Dendritic cell treated with granulocyte-macrophage colony-stimulating factor and Interleukin-4, amounts not matched to agents 40 ng/mL and 50 ng/mL, for 4 days (primary cell): Measurements from ENCODE around the gene PLCG1.

ENCODE experiments used
- H3K27ac Mint-ChIP-seq: one replicate; pipeline ENCODE4 v1.8.0; 2022; ENCODE audit warnings: mild to moderate bottlenecking, mixed read lengths
- H3K27me3 Mint-ChIP-seq: one replicate; pipeline ENCODE4 v1.8.0; 2022; ENCODE audit warnings: mild to moderate bottlenecking, mixed read lengths
- H3K36me3 Mint-ChIP-seq: one replicate; pipeline ENCODE4 v1.8.0; 2022; ENCODE audit warnings: low read depth, mixed read lengths
- H3K4me1 Mint-ChIP-seq: one replicate; pipeline ENCODE4 v1.8.0; 2022; ENCODE audit warnings: low read depth, mixed read lengths
- H3K4me3 Mint-ChIP-seq: one replicate; pipeline ENCODE4 v1.8.0; 2022; ENCODE audit warnings: mild to moderate bottlenecking, moderate library complexity, mixed read lengths
- H3K9me3 Mint-ChIP-seq: one replicate; pipeline ENCODE4 v1.8.0; 2022; ENCODE audit warnings: mixed read lengths
- intact Hi-C: fragments of 100-400 bp; cut with micrococcal nuclease; formaldehyde crosslinking; loops from one replicate; pipeline ENCODE4 v1.15.0; 2022

PLCG1 gene

DNA sequence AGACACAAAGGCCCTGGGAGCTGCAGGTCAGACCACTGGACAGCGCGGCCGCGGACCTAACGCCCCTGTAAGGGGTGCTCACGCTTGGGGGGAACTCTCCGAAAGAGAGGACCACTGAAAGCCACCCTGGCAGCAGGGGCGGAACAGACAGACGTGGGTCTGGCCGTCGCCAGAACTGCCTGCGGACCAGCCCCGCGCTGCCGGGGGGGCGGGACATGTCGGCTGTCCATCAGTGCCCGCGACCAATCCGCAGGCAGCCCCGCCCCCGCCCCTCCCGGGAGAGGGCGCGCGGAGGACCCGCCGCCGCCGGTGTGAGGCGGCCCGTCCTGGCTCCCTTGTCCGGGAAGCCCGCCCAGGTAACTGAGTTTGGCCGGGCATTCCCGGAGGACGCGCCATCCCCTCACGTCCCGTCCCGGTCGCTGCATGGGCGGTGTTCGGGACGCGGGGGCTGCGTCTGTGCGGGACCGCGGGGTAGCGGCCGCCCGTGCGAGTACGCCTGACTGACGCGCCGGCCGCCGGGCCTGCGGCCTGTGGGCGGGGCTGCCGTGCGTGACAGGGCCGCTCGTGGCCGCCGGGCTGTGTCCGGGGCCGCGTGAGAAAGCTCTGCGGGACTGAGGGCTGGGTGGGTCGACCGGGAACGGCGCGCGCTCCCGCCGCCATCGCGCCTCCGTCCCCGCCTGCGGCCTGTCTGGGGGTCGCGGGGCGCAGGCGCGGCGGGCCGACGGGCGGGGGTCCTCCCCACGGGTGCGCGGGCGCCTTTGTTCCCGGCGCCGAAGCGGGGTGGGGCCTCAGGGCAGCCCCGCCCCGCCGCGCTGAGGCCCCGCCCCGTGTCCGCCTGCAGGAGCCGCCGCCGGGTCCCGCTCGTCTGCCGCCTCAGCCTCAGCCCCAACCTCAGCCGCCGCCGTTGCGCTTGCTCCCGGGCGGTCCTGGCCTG lies at the start of gene PLCG1:
Gene PLCG1, plus strand, starts transcription at position 864 of the 934 bp plus-strand sequence. CDS start 99 bp downstream, outside the sequence.
- peaks cover 23% of the 10 kb centered on the region for H3K4me1 Mint-ChIP-seq
- no peaks in the 10 kb centered on the region for H3K36me3 Mint-ChIP-seq
- intact Hi-C loops: no loop called here
- no peaks in the 10 kb centered on the region for H3K9me3 Mint-ChIP-seq
- H3K27me3 Mint-ChIP-seq: peaks cover 64% of the 10 kb centered on the region
- peak within 1 kb of the TSS; percentile 80 for H3K4me3 Mint-ChIP-seq
- no peak within 1 kb of the TSS for H3K27ac Mint-ChIP-seq

DNA sequence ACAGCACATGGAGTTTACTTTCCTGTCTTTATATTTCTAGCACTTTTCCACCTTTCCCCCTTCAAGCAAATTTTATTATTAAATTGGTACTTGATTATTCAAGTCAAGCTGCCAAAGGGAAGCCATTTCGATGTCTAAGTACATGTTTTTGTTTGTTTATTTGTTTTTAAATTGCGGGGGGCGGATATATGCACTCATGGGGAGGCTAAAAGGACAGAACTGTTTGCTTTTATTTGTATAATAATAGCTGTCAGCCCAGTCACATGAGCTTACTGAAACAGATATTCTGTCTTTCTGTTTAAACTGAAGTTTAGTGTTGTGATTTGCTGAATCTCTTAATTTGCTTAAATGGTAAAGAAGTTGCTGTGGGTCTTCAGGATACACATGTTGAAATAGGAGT lies 49.6 kb upstream of the PLCG1 start:
- no peaks in the 10 kb centered on the region for H3K9me3 Mint-ChIP-seq
- H3K4me1 Mint-ChIP-seq: peaks cover 16% of the 10 kb centered on the region
- intact Hi-C loops: loop anchor here (10.0 kb wide), 1 partner anchor 53 kb away; no protein-coding TSS in a partner anchor
- H3K36me3 Mint-ChIP-seq: peaks cover 95% of the 10 kb centered on the region
- no peak overlapping the region for H3K27ac Mint-ChIP-seq
- H3K27me3 Mint-ChIP-seq: no peaks in the 10 kb centered on the region
- H3K4me3 Mint-ChIP-seq: no peak overlapping the region

DNA sequence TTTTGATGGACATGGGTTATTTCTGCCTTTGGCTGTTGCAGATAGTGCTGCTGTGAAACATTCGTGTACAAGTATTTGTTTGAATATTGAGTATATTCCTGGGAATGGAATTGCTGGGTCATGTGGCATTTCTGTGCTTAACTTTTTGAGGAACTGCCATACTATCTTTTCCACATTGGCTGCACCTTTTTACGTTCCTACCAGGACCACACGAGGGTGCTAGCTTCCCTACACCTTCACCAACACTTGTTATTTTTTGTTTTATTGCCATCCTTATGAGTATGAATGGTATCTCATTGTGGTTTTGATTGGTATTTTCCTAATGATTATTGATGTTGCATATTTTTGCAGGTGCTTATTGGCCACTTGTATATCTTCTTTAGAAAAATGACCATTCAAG lies 47.8 kb upstream of the PLCG1 start:
- Mint-ChIP-seq H3K36me3 (peaks cover 92% of the 10 kb centered on the region), H3K4me3 (no peak overlapping the region), H3K27me3 (no peaks in the 10 kb centered on the region), H3K27ac (no peak overlapping the region), H3K4me1 (peaks cover 15% of the 10 kb centered on the region), H3K9me3 (no peaks in the 10 kb centered on the region)
- intact Hi-C loops: loop anchor here (10.0 kb wide), 1 partner anchor 55 kb away; no protein-coding TSS in a partner anchor

DNA sequence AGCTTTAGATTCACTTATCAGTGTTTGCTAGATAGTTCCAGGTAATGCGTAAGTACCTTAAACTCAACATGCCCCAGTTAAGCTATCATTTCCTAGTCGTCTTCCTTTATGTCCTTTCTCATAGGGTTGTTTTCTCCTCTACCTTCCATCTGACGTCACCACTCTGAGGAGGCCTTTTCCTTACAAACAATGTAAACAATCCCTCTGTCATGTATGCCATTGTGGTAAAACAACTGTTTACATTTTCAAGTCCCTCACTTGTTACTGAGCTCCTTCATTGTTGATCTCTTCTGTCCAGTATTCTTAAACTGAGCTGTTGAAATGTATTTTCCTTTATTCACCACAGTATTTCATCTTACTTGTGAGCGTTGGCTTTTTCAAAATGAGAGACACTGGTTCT lies 45.4 kb upstream of the PLCG1 start:
- Mint-ChIP-seq H3K4me1 (peaks cover 5% of the 10 kb centered on the region), H3K4me3 (no peak overlapping the region), H3K27ac (no peak overlapping the region), H3K9me3 (no peaks in the 10 kb centered on the region), H3K36me3 (peaks cover 94% of the 10 kb centered on the region), H3K27me3 (no peaks in the 10 kb centered on the region)
- intact Hi-C loops: no loop called here

DNA sequence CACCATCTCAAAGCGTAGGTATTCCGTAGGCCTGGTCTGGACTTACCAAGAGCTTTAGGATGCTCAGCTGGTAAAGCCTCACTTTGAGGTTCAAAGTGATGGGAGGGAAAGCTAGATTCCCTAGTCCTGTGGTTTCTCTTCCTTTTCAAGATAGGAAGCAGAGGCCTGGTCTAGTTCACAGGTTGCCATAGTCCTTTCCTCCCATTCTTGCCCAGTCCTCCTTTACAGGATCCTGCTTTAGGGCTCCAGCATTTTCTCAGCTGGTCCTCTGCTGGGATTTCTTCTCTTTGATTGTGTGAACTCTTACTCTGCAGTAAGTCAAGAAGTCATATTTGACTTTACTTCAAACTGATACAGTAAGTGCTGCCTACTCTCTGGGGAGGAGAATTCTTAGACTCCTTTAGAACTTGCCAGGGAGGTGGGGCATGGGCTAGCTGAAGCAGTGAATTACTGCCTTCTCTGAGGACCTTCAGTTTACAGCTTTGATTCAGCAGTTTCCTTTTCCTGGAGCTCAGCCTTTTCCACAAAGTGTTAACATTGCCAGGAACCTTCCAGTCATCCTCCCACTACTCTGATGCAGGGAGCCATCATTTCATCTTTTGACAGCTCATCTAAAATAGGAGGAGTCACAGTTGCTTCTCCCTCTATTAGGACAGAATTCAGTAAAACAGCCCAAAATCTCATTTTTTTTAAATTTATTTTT lies 42.8 kb upstream of the PLCG1 start:
- intact Hi-C loops: loop anchor here (1.0 kb wide), 2 partner anchors 103 to 126 kb away; no protein-coding TSS in a partner anchor
- Mint-ChIP-seq H3K27ac (no peak overlapping the region), H3K36me3 (peaks cover 94% of the 10 kb centered on the region), H3K9me3 (no peaks in the 10 kb centered on the region), H3K4me1 (peaks cover under 1% of the 10 kb centered on the region), H3K27me3 (no peaks in the 10 kb centered on the region), H3K4me3 (no peak overlapping the region)

DNA sequence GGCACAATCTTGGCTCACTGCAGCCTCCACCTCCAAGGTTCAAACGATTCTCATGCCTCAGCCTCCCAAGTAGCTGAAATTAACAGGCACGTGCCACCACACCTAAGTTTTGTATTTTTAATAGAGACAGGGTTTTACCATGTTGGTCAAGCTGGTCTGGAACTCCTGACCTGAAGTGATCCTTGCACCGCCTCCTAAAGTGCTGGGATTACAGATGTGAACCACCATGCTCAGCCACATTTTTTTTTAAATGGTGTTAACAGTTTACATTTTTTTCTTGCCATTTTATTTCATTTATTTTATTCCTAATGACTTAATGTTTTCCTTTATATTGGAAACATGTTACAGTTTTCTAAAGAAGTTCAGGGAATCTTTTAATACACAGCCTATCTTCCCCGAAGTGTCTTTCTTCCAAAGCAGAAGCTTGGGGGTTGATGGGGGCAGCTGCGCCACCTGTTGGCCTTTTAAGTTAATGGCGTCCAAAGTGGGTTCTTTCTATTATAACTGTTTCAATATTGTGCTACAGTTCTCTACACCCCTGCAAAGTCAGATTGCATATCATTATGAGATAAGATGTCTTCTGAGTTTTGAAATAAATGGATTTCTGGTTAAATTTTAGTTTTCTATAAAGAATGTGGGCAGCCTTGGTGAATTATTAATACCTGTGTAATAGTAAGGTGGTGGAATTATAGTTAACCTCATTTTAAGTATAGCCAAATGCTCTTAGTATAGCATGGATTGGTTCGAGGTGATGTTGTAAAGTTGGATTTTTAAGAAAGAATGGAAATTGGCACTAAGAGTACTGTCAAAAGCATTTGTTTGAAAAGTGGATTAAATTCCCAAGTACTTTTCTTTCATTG lies 42.0 kb upstream of the PLCG1 start:
- Mint-ChIP-seq H3K27ac (no peak overlapping the region), H3K9me3 (no peaks in the 10 kb centered on the region), H3K36me3 (peaks cover 94% of the 10 kb centered on the region), H3K27me3 (no peaks in the 10 kb centered on the region), H3K4me1 (no peaks in the 10 kb centered on the region), H3K4me3 (no peak overlapping the region)
- intact Hi-C loops: loop anchor here (1.0 kb wide), 2 partner anchors 104 to 127 kb away; no protein-coding TSS in a partner anchor

DNA sequence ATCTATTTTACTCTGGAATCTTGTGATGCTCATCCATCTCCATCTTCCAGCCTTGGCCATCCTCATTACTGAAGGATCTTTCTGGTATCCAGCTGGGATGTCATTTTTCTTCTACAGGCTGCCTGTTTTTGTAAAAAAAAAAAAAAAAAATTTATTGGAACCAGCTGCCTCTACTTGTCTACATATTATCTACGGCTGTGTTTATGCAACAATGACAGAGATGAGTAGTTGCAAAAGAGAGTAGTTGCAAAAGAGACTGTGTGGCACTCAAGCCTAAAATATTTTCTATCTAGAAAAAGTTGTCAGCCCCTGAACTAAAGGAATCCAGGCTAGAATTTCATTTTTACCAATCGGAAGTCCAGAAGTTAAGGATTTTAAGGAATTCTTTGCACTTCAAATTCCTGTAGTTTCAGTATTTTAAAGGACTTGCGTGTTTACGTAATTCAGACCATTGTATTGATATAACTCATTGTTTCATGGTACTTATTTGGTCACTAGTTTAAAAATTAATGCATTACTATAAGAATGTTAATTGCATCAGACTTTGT lies 38.6 kb upstream of the PLCG1 start:
- Mint-ChIP-seq H3K27ac (no peak overlapping the region), H3K36me3 (peaks cover 94% of the 10 kb centered on the region)
- intact Hi-C loops: no loop called here

DNA sequence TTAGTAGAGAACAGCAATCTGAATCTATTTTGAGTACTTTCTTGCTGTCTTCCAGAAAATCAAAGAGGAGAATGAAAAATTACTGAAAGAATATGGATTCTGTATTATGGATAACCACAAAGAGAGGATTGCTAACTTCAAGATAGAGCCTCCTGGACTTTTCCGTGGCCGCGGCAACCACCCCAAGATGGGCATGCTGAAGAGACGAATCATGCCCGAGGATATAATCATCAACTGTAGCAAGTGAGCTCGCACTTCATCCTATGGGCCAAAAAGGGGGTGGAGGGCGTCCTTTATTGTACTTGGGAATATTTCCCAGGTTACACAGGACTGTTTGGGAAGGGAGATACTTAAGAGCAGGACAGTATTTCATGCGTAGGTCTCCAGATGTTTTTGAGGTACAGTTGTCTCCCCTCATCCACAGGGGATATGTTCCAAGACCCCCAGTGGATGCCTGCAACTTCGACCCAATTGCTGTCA lies 37.3 kb upstream of the PLCG1 start:
- Mint-ChIP-seq H3K4me1 (no peaks in the 10 kb centered on the region), H3K36me3 (peaks cover 96% of the 10 kb centered on the region), H3K9me3 (no peaks in the 10 kb centered on the region)

More for the DNA sequence above, 38.6 kb upstream of the PLCG1 start:
- Mint-ChIP-seq H3K4me1 (no peaks in the 10 kb centered on the region), H3K4me3 (no peak overlapping the region), H3K9me3 (no peaks in the 10 kb centered on the region), H3K27me3 (no peaks in the 10 kb centered on the region)

DNA sequence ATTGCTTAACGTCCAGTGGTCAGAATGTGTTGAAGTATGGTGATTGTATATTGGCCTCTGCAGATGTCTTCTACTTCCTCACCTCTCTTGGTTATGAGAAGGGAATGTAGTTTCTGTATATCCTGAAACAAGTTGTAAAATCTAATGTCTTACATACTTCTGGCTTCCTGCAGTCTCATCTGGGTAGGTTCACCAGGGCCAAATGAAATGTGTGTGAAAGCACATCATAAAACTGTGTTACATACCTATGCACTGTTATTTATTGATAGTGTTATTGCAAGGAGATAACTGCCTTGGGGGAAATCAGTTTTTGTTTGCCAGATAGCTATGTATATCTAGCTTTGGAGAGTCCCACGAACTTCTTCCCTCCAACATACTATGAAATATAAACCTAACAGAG lies 35.7 kb upstream of the PLCG1 start:
- no peak overlapping the region for H3K27ac Mint-ChIP-seq
- H3K36me3 Mint-ChIP-seq: peaks cover 97% of the 10 kb centered on the region
- no peaks in the 10 kb centered on the region for H3K9me3 Mint-ChIP-seq
- H3K27me3 Mint-ChIP-seq: no peaks in the 10 kb centered on the region
- H3K4me1 Mint-ChIP-seq: no peaks in the 10 kb centered on the region
- intact Hi-C loops: no loop called here
- H3K4me3 Mint-ChIP-seq: no peak overlapping the region

More for the DNA sequence above, 37.3 kb upstream of the PLCG1 start:
- no peak overlapping the region for H3K4me3 Mint-ChIP-seq
- no peaks in the 10 kb centered on the region for H3K27me3 Mint-ChIP-seq
- H3K27ac Mint-ChIP-seq: no peak overlapping the region
- intact Hi-C loops: no loop called here

DNA sequence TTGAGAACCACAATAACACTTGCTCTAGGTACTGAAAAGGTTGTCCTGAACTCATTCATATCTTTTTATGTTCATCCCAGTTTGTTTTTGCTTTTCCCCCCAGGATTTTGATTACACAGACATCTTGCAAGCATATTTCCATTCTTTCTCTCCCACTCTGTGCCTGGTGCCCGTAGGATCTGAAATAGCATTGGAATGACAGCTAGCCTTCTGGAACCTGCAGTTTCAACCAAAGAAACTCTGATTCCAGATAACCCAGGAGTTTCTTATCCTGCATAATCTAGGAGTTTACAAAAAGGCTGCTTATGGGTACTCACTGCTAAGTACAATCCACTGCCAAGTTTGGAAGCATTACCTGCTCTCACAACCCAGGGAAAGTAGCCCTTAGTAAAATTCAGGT lies 28.8 kb upstream of the PLCG1 start:
- intact Hi-C loops: no loop called here
- no peaks in the 10 kb centered on the region for H3K27me3 Mint-ChIP-seq
- no peak overlapping the region for H3K4me3 Mint-ChIP-seq
- H3K9me3 Mint-ChIP-seq: no peaks in the 10 kb centered on the region
- H3K4me1 Mint-ChIP-seq: peaks cover 7% of the 10 kb centered on the region
- no peak overlapping the region for H3K27ac Mint-ChIP-seq
- peaks cover 98% of the 10 kb centered on the region for H3K36me3 Mint-ChIP-seq

DNA sequence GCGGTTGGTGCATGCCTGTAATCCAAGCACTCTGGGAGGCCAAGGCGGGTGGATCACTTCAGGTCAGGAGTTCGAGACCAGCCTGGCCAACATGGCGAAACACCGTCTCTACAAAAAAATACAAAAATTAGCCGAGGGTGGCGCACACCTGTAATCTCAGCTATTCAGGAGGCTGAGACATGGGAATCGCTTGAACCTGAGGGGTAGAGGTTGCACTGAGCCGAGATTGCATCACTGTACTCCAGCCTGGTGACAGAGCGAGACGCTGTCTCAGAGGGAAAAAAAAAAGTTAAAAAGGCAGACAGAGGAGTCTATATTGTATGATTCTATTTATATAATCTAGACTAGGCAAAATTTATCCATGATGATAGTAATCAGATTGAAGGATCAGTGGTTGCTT lies 27.3 kb upstream of the PLCG1 start:
- H3K27ac Mint-ChIP-seq: no peak overlapping the region
- H3K36me3 Mint-ChIP-seq: peaks cover 100% of the 10 kb centered on the region

DNA sequence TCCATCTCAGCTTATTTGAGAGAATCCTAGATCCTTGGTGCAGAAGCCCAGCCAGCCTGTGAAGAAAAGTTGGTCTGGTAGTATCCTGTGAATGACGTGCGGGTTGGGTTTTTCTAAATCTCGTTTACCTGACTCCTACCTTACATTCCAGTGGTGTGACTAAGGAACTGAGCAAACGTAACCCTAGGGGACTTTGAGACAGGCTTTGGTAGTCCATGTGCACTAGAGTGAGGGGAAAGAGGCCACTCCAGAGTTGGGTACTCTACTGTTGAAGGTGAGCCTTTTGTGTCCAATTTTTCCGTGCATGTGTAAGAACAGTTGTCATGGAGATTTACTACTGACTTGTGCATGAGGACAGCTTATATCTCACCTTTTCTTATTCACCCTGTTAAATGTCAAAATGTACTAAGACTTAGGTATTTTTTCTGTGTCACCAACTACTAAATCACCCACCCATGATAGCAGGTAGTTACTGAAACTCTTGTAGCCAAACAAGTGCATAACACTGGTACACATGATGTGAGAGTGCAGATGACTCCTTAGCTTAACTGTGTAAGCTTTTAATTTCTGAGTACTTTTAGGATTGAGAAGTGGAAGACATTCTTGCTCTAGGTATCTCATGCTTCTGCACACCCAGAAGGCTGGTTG lies 26.3 kb upstream of the PLCG1 start:
- no peak overlapping the region for H3K27ac Mint-ChIP-seq

More for the DNA sequence above, 27.3 kb upstream of the PLCG1 start:
- intact Hi-C loops: no loop called here
- H3K9me3 Mint-ChIP-seq: no peaks in the 10 kb centered on the region
- H3K4me1 Mint-ChIP-seq: peaks cover 7% of the 10 kb centered on the region
- no peaks in the 10 kb centered on the region for H3K27me3 Mint-ChIP-seq
- H3K4me3 Mint-ChIP-seq: no peak overlapping the region

DNA sequence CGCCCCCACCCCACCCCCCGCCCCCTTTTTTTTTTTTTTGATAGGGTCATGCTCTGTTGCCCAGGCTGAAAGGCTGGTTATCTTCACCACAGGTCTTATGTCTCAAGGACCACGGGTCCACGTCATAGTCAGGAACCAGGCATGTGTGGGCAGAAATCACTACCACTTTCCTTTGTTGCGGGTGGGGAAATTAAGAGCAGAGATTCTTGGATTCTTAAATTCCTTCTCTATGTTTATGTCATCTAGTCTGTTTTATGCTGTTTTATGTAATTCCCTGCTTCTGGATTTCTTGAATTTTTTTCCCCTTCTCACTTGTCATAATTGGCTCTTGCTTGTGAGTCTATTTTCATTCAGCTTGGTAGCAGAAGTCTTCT lies 25.8 kb upstream of the PLCG1 start:
- no peak overlapping the region for H3K4me3 Mint-ChIP-seq
- H3K9me3 Mint-ChIP-seq: no peaks in the 10 kb centered on the region
- peaks cover 7% of the 10 kb centered on the region for H3K4me1 Mint-ChIP-seq
- intact Hi-C loops: no loop called here
- H3K27me3 Mint-ChIP-seq: no peaks in the 10 kb centered on the region
- peaks cover 100% of the 10 kb centered on the region for H3K36me3 Mint-ChIP-seq
- peak overlapping the region; percentile 13 for H3K27ac Mint-ChIP-seq

More for the DNA sequence above, 26.3 kb upstream of the PLCG1 start:
- Mint-ChIP-seq H3K27me3 (no peaks in the 10 kb centered on the region), H3K9me3 (no peaks in the 10 kb centered on the region), H3K4me3 (no peak overlapping the region), H3K36me3 (peaks cover 100% of the 10 kb centered on the region), H3K4me1 (peaks cover 7% of the 10 kb centered on the region)
- intact Hi-C loops: no loop called here
